DOHH2 (cell line): ENCODE measurements around the gene RNF103.

Experiments
- H3F3A ChIP-seq: fragments of 200-600 bp; sonication (generic), shearing (Covaris generic); 2 replicates; pipeline ENCODE4 v1.6.0; 2016; ENCODE audit warnings: antibody characterized with exemption, mild to moderate bottlenecking; ENCODE audit not compliant: control insufficient read depth, insufficient read depth
- H3K27ac ChIP-seq: fragments of 200-600 bp; sonication (generic); 2 replicates; pipeline ENCODE4 v1.5.1; 2014; ENCODE audit warnings: low read depth, mild to moderate bottlenecking, low read length, moderate library complexity
- H3K27me3 ChIP-seq: fragments of 200-600 bp; sonication (generic); 2 replicates; pipeline ENCODE4 v1.6.1; 2014; ENCODE audit warnings: mild to moderate bottlenecking, low read length, mixed read lengths; ENCODE audit not compliant: control insufficient read depth
- H3K36me3 ChIP-seq: fragments of 200-600 bp; sonication (generic); 2 replicates; pipeline ENCODE4 v1.6.1; 2014; ENCODE audit warnings: mild to moderate bottlenecking, low read length, moderate library complexity, mixed read lengths; ENCODE audit not compliant: control insufficient read depth
- H3K4me1 ChIP-seq: fragments of 200-600 bp; sonication (generic); 2 replicates; pipeline ENCODE4 v1.6.1; 2014; ENCODE audit warnings: mild to moderate bottlenecking, low read length, mixed read lengths; ENCODE audit not compliant: control insufficient read depth
- H3K4me2 ChIP-seq: fragments of 200-600 bp; sonication (generic); 2 replicates; pipeline ENCODE4 v1.6.0; 2014; ENCODE audit warnings: mild to moderate bottlenecking, low read length, moderate library complexity
- H3K4me3 ChIP-seq: fragments of 200-600 bp; sonication (generic); 2 replicates; pipeline ENCODE4 v1.5.1; 2014; ENCODE audit warnings: mild to moderate bottlenecking, low read length, mixed read lengths
- H3K79me2 ChIP-seq: fragments of 200-600 bp; sonication (generic); 2 replicates; pipeline ENCODE4 v1.6.1; 2014; ENCODE audit warnings: mild to moderate bottlenecking, low read length, mixed read lengths; ENCODE audit not compliant: control insufficient read depth
- H3K9me2 ChIP-seq: fragments of 200-600 bp; sonication (generic); replicated peaks from 2 replicates; pipeline ENCODE4 v1.6.1; 2014; ENCODE audit warnings: mild to moderate bottlenecking, low read length, mixed read lengths; ENCODE audit not compliant: control insufficient read depth
- H3K9me3 ChIP-seq: fragments of 200-600 bp; sonication (generic); 2 replicates; pipeline ENCODE4 v1.6.1; 2014; ENCODE audit warnings: antibody characterized with exemption, low read length, mixed read lengths; ENCODE audit not compliant: control insufficient read depth, insufficient read depth
- H4K20me1 ChIP-seq: fragments of 200-600 bp; sonication (generic); 2 replicates; pipeline ENCODE4 v1.6.0; 2014; ENCODE audit warnings: low read depth, mild to moderate bottlenecking, antibody characterized with exemption, low read length, moderate library complexity; ENCODE audit not compliant: control insufficient read depth, insufficient read depth
- EZH2phosphoT487 ChIP-seq: fragments of 200-600 bp; sonication (generic); IDR thresholded peaks from 2 replicates; pipeline ENCODE4 v1.6.1; 2017; ENCODE audit warnings: borderline replicate concordance, mild to moderate bottlenecking, antibody characterized with exemption, low read length, moderate library complexity, mixed read lengths
- TF ChIP-seq, protein P1 (sequence below): fragments of 200-600 bp; sonication (generic); IDR thresholded peaks from one replicate; pipeline ENCODE4 v1.5.1; 2014; ENCODE audit warnings: antibody characterized with exemption, mild to moderate bottlenecking, low read depth, low read length; ENCODE audit not compliant: poor library complexity, severe bottlenecking

The RNF103 gene

DNA sequence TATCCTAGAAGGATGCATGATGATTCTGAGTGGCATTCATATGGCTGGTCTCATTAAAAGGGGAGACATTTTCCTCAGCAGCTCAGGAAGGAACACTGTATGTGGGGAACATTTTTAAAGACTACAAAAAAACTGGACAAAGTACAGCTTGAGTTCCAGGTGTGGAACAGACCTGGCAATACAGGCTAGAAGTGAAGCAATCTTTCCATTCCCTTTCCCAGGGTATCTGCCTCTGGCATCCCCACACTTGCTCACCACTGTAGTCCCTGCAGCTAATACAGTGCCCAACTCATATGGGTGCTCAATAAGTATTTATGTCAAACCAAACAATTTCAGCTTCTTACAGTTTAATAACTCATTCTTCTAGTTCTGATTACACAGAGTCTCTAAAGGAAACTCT is 8.1 kb downstream of the RNF103 start:
- Histone ChIP-seq H3K4me3 (no peak overlapping the region), H3K9me2 (no peaks in the 10 kb centered on the region), H3K9me3 (no peaks in the 10 kb centered on the region), H3K4me1 (peaks cover 32% of the 10 kb centered on the region), H3K79me2 (peaks cover 15% of the 10 kb centered on the region), H3K27ac (no peak overlapping the region), H3F3A (no peaks in the 10 kb centered on the region), H3K36me3 (peaks cover 67% of the 10 kb centered on the region), H3K27me3 (no peaks in the 10 kb centered on the region), H4K20me1 (no peaks in the 10 kb centered on the region), H3K4me2 (no peak overlapping the region)
- TF ChIP-seq EZH2phosphoT487 = no peak
- TF ChIP-seq, protein P1, sequence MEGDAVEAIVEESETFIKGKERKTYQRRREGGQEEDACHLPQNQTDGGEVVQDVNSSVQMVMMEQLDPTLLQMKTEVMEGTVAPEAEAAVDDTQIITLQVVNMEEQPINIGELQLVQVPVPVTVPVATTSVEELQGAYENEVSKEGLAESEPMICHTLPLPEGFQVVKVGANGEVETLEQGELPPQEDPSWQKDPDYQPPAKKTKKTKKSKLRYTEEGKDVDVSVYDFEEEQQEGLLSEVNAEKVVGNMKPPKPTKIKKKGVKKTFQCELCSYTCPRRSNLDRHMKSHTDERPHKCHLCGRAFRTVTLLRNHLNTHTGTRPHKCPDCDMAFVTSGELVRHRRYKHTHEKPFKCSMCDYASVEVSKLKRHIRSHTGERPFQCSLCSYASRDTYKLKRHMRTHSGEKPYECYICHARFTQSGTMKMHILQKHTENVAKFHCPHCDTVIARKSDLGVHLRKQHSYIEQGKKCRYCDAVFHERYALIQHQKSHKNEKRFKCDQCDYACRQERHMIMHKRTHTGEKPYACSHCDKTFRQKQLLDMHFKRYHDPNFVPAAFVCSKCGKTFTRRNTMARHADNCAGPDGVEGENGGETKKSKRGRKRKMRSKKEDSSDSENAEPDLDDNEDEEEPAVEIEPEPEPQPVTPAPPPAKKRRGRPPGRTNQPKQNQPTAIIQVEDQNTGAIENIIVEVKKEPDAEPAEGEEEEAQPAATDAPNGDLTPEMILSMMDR = no peak

DNA sequence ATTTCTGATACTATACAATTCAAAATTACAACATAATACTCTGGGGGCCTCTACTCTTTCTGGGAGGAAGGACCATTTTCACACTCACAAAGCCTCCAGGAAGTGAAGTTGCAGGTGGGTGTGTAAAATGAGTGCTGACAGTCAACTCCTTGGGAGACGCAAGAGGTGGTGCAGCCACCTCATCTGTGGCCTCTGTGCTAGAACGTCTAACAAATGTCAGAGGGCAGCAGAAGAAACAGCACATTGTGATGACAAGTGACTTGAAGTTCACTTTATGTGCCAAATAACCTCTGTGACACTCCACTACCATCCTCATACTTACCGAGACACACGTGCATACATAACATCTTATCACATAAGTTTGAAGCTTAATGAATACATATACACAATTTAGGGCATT is 10.2 kb downstream of the RNF103 start:
- Histone ChIP-seq H3F3A (no peaks in the 10 kb centered on the region), H3K9me2 (no peaks in the 10 kb centered on the region), H3K27me3 (no peaks in the 10 kb centered on the region), H3K4me2 (no peak overlapping the region), H3K79me2 (no peaks in the 10 kb centered on the region; the same call in 1 of the 2 replicates), H3K4me3 (no peak overlapping the region), H3K27ac (no peak overlapping the region), H3K9me3 (no peaks in the 10 kb centered on the region), H3K4me1 (peaks cover 17% of the 10 kb centered on the region), H4K20me1 (no peaks in the 10 kb centered on the region), H3K36me3 (peaks cover 66% of the 10 kb centered on the region)
- TF ChIP-seq, protein P1 = no peak
- no peak for TF ChIP-seq EZH2phosphoT487

DNA sequence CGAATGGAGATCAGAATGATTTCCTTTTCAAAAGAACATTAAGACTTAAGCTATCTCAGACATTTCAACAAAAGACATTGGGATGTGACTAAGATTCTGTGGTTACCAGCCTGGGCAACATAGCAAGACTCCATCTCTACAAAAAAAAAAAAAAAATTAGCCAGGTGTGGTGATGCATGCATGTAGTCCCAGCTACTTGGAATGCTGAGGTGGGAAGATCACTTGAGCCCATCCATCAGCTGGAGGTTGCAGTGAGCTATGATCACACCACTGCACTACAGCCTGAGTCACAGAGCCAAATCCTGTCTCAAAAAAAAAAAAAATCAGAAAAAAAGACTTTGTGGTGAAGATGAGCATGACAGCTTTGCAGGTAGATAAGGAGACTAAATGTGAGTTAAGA is 12.8 kb downstream of the RNF103 start:
- Histone ChIP-seq H3K4me3 (no peak overlapping the region), H3K4me2 (no peak overlapping the region), H3K9me3 (no peaks in the 10 kb centered on the region), H3K27ac (no peak overlapping the region), H3K4me1 (no peaks in the 10 kb centered on the region), H3K79me2 (no peaks in the 10 kb centered on the region), H3K27me3 (no peaks in the 10 kb centered on the region), H3K9me2 (no peaks in the 10 kb centered on the region), H3F3A (0 out of 2 replicates have a peak, but pooled peaks cover 5% of the 10 kb centered on the region), H3K36me3 (peaks cover 58% of the 10 kb centered on the region), H4K20me1 (no peaks in the 10 kb centered on the region)
- no peak for TF ChIP-seq EZH2phosphoT487
- TF ChIP-seq, protein P1 = no peak
